HPDE6-E6E7 (cell line): ENCODE measurements around the gene SYT5.
"Not testable (repeated sequence)": the region's sequence is repeated elsewhere in the genome, so short reads cannot be mapped to it uniquely, and the experiment has no call there.

Experiments used
- DNase-seq: peaks from one replicate; pipeline ENCODE4 v3.0.0; 2011; ENCODE audit warnings: missing footprints; ENCODE audit errors: extremely low spot score

SYT5 gene

DNA sequence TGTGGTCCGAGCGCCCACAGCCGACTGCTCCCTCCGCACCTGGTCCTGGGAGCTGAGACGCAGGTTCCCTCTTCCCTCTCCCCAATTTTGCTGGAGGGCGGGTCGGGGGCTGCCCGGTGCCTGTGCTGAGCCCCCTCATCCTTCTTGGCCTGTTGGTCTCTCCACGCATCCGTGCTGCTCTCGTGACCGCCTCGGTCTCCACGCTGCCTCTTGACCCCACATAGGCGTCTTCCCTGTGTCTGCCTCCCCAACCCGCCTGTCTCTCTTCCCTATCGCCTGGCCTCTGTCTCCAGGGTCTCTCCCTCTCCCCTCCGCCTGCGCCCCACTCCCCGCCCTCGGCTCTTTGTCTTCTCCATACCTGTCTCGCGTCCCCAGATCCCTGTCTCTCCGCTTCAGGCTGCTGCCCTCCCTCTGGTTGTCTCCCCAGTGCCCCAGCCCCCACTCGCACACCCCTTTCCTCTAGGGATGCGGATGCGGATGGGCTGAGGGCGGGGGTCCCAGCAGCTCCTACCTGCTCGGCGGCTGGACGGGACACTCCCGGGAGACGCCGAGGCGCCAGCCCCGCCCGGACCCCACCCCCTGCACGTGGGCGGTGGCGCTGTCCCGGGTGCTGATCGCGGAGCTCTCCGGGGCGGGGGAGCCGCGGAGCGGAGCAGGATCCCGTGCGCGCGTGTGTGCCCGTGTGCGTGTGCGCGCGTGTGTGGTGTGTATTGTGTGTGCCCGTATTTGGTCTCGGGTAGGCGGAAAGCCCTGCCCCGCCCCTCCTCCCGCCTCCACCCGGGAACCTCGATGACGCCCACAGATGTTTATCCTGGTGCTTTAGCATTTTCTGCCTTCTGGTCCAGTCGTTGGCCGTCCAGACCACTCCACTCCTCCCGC, at the start of gene SYT5:
SYT5 (minus strand) TSS at position 684 of the 879 bp plus-strand sequence. CDS start 1,248 bp downstream, outside the sequence.
- DNase-seq = peak; percentile 57

GRCh38 chr19:55229789-55230182, 49.7 kb upstream of the SYT5 start:
- DNase-seq = no peak

DNA sequence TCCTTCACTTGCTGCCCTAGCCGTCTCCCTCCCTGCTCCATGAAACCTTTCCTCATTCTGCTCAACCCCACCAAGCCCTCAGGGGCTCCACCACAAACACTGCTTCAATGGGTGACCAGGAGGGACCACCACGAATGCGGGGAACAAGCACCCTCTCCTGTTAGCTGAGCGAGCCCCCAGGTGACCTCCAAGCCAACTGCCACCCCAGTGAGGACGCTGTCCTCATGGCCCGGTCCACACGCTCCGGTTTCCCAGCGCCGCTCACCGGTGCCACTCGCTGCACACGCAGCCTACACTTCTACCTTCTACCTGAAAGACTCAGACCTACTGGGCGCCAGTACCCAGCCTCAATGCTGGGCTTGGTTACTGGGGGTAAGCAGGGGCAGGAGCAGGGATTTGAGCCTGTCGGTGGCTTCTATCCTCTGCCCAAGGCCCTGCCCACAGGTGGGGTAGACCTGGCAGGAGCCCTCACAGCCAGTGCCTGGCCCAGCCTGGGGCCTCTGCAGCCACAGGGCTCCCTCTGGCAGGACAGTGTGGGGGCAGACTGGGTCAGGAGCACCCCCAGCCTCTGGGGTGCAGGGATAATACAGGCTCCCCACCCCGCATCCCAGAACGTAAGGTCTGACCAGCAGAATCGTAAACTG, 49.2 kb upstream of the SYT5 start:
- no peak for DNase-seq

DNA sequence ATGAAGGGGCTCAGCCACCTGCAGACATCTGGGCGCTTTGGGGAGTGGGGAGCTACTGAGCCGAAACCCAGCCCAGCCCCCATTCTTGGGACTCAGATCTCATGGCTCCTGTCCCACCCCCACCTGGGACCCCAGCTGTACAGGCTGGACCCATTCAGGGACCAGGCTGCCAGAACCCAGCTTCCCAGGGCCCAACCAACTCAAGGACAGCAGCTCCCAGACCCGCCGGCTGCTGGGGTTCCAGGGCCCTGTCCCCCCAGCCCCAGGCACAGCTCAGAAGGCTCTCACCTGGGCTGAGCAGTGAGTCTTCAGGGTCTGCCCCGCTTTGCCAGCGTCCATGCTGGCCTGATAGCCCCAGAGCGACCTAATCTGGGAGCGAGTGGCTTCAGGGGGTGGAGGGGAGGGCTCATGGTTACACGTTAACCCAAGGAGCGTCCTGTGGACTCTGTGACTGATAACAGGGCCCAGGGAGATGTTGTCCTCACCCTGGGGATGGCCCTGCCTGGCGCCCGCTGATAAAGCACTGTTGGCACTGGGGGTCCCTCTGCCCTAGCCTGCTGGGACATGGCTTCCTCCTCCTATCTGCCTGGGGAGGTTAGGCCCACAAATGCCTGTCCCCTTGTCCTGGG, 48.4 kb upstream of the SYT5 start, which contains the start of gene TMEM86B:
TMEM86B (minus strand) TSS at position 361 of the 629 bp plus-strand sequence; CDS start at position 339, 22 bp downstream.
- no peak for DNase-seq

GRCh38 chr19:55228015-55228391, 47.9 kb upstream of the SYT5 start:
- DNase-seq = no peak

DNA sequence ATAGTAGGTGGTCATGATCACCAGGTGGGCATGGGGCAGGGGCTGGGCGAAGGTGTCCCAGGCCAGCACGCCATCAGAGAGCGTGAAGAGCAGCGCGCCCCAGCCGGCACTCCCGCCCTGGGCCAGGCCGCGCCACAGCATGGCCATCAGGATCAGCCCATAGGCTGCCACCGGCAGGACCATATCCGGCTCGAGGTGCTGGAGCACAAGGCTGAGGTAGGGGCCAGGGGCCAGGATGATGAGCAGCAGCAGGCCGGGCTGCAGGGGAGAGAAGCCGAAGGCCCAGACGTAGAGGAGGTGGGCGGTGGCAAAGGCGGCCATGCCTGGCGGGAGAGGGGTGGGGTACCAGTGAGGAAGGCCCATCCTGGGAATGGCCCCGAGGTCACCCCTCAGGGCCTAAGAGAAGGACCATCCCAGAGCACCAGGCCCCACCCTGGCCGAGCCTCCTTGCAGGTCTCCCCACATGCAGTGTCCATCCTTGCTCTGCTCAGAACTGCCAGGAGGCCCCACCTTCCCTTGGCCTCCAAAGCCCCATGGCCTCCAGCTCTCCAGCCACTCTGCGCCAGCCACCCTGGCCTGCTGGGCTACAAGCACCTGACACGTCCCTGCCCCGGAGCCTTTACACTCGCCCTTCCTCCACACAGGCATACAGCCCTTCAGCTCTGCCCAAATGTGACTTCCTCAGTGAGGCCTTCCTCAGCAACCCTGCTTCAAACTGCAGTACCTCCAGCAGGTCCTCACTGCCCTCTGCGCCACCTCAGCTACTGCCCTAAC, 47.3 kb upstream of the SYT5 start:
- DNase-seq = no peak

GRCh38 chr19:55226788-55227187, 46.7 kb upstream of the SYT5 start:
- no peak for DNase-seq

GRCh38 chr19:55226273-55226672, 46.2 kb upstream of the SYT5 start:
- no peak for DNase-seq

GRCh38 chr19:55225415-55225958, 45.4 kb upstream of the SYT5 start:
- DNase-seq = no peak

GRCh38 chr19:55224679-55225414, 44.8 kb upstream of the SYT5 start:
- DNase-seq = not testable (repeated sequence)

DNA sequence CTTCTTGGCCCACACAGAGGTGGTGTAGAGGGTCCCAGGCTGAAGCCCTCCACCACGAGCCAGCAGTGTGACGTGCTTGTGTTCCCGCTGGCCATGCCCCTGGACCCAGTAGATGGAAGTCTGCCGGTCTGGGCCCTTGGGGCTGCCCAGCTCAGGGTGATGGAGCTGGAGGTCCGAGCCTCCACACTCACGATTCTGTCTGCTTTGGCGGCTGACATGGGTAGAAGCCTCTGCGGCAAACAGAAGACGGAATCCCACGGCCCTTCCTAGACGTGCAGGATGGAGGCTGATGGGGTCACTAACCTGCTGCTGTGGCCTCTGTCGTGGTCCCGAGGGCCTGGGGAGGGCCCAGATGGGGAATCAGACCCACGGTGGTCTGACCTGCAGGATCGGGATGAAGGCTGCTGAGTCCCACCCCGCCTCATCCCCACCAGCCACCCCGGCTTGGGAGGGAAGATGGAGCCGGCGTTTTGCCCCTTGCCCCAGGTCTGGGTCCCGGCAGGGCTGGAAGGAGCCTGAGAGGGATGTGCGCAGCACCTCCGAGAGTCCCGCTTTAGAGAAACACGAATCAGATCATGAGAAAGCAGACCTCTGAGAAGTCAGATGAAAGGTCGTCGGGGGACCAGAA, 44.1 kb upstream of the SYT5 start:
- DNase-seq = no peak

GRCh38 chr19:55223291-55224037, 43.4 kb upstream of the SYT5 start:
- DNase-seq = no peak

DNA sequence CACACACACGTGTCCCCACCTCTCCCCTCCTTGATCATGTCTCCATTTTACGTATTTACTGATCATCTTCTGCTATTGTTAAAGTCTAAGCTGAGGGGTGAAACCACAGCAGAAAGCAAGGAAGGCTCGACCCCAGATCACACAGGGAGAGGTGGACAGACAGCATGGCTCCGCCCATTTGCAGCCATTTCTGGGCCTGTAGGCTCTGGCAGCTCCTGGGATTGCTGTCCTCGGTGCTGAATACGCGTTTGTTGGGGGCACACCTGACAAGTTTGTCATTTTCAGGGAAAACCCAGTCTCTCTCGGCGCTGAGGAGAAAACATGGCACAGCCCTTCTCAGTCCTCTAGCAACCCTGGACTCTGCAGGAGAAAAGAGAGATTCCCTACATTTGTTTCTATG, 40.4 kb upstream of the SYT5 start:
- DNase-seq = no peak

DNA sequence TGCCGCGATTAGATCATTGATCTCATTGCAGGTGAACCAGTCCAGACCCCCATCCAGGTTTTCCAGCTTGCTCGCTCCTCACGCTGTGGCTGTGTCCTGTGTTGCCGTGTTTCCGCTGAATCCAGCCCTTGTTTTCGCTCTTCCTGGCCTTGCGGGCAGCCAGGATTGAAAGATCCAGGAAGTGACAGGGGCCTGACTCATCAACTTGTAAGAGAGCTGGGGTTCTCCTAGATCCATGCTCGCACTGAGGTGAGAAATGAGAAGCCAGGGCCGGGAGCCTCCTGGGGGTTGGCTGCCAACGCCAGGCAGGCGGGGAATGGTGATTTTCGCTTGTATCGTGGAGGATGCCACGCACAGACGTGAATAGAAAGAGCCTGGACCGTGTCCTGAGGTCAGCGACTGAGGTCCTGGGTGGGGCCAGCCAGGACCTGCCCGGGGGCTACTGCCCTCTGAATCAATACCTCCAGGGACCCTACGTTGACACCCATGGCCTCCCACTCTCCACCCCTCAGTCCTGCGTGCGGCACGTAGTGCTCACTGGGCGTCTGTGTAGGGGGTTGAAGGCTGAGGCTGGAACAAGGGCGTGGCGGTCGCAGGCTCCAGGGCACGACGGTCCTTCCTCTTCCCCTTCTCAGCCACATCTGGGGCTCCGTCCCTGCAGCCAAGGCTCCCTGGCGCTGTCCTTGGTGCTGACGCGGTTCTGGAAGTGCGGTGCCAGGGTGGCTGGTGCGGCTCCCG, 36.5 kb upstream of the SYT5 start:
- peak; percentile 99 for DNase-seq

- DNase-seq = no peak
These were observed 33.5 kb upstream of the SYT5 start for GRCh38 chr19:55213547-55213946.

GRCh38 chr19:55212447-55212846, 32.4 kb upstream of the SYT5 start:
- DNase-seq = no peak

DNA sequence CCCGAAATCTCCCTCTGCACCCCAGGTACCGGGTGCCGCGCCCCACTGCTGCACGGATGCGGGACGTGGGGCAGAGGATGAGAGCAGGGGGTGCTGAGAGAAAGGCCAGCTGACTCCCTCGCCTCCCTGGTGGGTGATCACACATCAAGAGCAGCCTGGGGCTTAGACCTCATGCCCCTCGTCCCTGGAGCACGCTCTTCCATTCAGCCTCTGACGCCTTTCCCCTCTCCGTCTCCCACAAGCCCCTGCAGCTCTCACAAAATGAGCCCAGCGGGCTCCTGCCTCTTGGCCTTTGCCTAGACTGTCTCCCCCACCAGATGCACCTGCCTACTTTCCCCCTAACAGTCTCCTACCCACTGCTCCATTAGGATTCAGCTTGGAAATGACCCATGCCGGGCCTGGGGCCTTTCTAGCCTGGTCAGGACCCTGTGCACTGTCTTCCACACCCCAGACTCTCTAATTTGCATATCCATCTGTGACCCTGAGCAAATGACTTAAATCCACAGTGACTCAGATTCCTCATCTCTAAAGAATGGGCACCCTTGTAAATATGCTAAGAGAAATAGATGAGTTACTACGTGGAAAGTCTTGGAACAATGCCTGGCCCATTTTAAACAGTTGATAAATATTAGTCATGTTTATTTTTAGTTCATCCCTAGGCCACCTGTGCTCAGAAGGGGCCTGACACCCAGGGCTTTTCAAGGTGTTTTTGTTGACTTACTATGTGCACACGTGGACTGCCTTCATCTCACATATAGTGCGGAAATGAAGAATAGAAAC, 29.8 kb upstream of the SYT5 start:
- peak; percentile 83 for DNase-seq
